Parathyroid adenoma (tissue), 2 donors: ENCODE results near the gene IGFL4.

Experiments used
- H2AFZ ChIP-seq: fragments of 300-600 bp; sonication (generic); one replicate; pipeline ENCODE4 v1.7.0; 2017; ENCODE audit warnings: antibody characterized with exemption, mild to moderate bottlenecking
- H3K27ac ChIP-seq: fragments of 300-600 bp; sonication (generic); one replicate; pipeline ENCODE4 v1.7.0; 2017
- H3K27me3 ChIP-seq: fragments of 300-600 bp; sonication (generic); one replicate; pipeline ENCODE4 v1.7.0; 2017; ENCODE audit warnings: low read length; ENCODE audit not compliant: control insufficient read depth, insufficient read depth
- H3K36me3 ChIP-seq: fragments of 300-600 bp; sonication (generic); one replicate; pipeline ENCODE4 v1.7.0; 2017; ENCODE audit warnings: low read length; ENCODE audit not compliant: control insufficient read depth, insufficient read depth
- H3K4me1 ChIP-seq: fragments of 300-600 bp; sonication (generic); one replicate; pipeline ENCODE4 v1.7.0; 2017; ENCODE audit warnings: control low read depth
- H3K4me2 ChIP-seq: fragments of 300-600 bp; sonication (generic); one replicate; pipeline ENCODE4 v1.7.0; 2017; ENCODE audit warnings: low read length
- H3K4me3 ChIP-seq: fragments of 300-600 bp; sonication (generic); one replicate; pipeline ENCODE4 v1.7.0; 2017; ENCODE audit warnings: low read depth, low read length
- H3K79me2 ChIP-seq: fragments of 300-600 bp; sonication (generic); one replicate; pipeline ENCODE4 v1.7.0; 2017; ENCODE audit warnings: control low read depth
- H3K9ac ChIP-seq: fragments of 300-600 bp; sonication (generic); one replicate; pipeline ENCODE4 v1.7.0; 2017; ENCODE audit warnings: mild to moderate bottlenecking
- H3K9me3 ChIP-seq: fragments of 300-600 bp; sonication (generic); one replicate; pipeline ENCODE4 v1.7.0; 2017; ENCODE audit warnings: low read length; ENCODE audit not compliant: control insufficient read depth
- TF ChIP-seq, protein P1 (sequence below): fragments of 300-600 bp; sonication (generic); IDR thresholded peaks from one replicate; pipeline ENCODE4 v1.7.0; 2017; ENCODE audit warnings: antibody characterized with exemption, mild to moderate bottlenecking
- donor health status: primary hyperparathyroidism.

The IGFL4 gene

DNA sequence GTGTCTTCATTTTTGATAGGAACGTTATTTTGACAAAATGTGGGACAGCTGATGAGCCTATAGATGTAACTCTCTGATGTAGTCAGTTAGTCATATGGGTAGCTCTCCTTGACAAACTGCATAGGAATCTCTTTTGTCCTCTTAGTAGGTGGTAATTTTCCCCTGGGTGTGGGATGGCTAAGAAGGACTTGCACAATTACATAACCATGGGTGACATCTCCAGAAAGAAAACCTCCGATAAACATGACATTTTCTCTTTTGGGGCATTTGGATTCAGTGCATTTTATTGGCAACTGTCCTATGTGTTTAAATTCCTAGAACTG, 41.9 kb upstream of the IGFL4 start:
- H3K4me3 ChIP-seq: no peak overlapping the region
- TF ChIP-seq, protein P1, sequence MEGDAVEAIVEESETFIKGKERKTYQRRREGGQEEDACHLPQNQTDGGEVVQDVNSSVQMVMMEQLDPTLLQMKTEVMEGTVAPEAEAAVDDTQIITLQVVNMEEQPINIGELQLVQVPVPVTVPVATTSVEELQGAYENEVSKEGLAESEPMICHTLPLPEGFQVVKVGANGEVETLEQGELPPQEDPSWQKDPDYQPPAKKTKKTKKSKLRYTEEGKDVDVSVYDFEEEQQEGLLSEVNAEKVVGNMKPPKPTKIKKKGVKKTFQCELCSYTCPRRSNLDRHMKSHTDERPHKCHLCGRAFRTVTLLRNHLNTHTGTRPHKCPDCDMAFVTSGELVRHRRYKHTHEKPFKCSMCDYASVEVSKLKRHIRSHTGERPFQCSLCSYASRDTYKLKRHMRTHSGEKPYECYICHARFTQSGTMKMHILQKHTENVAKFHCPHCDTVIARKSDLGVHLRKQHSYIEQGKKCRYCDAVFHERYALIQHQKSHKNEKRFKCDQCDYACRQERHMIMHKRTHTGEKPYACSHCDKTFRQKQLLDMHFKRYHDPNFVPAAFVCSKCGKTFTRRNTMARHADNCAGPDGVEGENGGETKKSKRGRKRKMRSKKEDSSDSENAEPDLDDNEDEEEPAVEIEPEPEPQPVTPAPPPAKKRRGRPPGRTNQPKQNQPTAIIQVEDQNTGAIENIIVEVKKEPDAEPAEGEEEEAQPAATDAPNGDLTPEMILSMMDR: no peak
- no peaks in the 10 kb centered on the region for H3K27me3 ChIP-seq
- H3K27ac ChIP-seq: no peak overlapping the region
- no peak overlapping the region for H3K4me2 ChIP-seq
- H3K9ac ChIP-seq: no peak overlapping the region
- H3K79me2 ChIP-seq: no peaks in the 10 kb centered on the region
- H3K9me3 ChIP-seq: no peaks in the 10 kb centered on the region
- peaks cover 5% of the 10 kb centered on the region for H3K4me1 ChIP-seq
- no peak overlapping the region for H2AFZ ChIP-seq
- H3K36me3 ChIP-seq: no peaks in the 10 kb centered on the region

DNA sequence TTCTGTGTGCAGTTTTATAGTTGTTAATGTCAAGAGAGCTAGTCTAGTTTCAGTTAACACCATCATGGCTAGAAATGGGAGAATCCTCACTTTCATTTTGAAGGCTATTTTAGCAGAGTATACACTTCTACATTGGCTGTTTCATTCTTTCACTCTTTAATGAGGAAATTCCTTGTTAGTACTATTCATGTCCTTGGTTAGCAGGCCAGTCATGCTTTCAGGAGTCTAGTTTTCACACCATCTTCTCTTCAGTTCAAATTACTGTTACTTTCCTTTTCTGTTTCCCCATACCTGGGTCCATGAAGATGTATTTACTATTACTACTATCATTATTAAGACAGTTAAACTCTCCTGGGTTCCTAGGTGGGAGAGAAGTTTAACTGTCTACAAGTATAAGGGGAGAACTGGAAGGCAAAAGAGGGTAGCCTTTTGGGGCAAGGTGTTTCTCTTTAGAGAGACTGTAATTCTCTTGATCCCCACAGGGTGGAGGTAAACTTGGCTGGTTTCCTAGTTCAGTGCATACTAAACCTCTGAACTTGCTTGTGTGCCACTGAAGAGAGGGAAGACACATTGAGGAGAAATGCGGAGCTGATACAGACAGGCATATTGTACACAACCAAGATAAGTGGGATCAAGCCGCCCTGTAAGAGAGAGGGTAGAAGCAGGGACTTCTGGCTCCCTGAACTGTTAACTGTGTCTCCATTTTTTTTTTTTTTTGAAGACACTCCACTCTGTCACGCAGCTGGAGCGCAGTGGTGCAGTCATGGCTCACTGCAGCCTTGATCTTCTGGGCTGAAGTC, 41.3 kb upstream of the IGFL4 start:
- no peak overlapping the region for H3K4me3 ChIP-seq
- no peak overlapping the region for H3K27ac ChIP-seq
- H2AFZ ChIP-seq: peak overlapping the region; percentile 34
- peak overlapping the region; percentile 9 for H3K4me2 ChIP-seq
- no peak overlapping the region for H3K9ac ChIP-seq
- H3K79me2 ChIP-seq: no peaks in the 10 kb centered on the region
- peaks cover 6% of the 10 kb centered on the region for H3K4me1 ChIP-seq
- no peaks in the 10 kb centered on the region for H3K9me3 ChIP-seq
- H3K27me3 ChIP-seq: no peaks in the 10 kb centered on the region
- H3K36me3 ChIP-seq: no peaks in the 10 kb centered on the region
- TF ChIP-seq, protein P1: peak; percentile 80

DNA sequence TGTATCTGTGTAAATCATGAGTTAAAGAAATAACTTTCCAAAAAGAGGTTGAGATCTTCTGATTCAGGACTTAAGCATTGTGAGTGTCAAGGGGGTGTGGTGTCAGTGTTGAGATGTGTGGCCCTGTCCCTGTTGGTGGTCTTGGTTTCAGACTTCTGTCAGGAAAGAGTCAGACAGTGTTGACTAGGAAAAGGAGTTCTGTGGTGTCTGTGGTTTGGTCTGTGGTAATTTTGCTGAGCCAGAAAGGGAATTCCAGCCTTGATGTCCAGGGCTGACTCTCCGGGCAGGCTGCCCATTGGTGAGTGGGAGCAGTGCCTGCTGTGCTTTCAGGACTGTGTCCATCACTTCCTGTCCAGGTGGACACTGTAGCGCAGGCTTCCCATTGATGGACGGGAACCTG, 39.8 kb upstream of the IGFL4 start:
- Histone ChIP-seq H3K4me1 (peaks cover 6% of the 10 kb centered on the region), H2AFZ (no peak overlapping the region), H3K36me3 (no peaks in the 10 kb centered on the region), H3K9ac (no peak overlapping the region), H3K9me3 (no peaks in the 10 kb centered on the region), H3K27me3 (no peaks in the 10 kb centered on the region), H3K4me2 (no peak overlapping the region), H3K79me2 (no peaks in the 10 kb centered on the region), H3K4me3 (no peak overlapping the region), H3K27ac (no peak overlapping the region)
- TF ChIP-seq, protein P1: no peak

DNA sequence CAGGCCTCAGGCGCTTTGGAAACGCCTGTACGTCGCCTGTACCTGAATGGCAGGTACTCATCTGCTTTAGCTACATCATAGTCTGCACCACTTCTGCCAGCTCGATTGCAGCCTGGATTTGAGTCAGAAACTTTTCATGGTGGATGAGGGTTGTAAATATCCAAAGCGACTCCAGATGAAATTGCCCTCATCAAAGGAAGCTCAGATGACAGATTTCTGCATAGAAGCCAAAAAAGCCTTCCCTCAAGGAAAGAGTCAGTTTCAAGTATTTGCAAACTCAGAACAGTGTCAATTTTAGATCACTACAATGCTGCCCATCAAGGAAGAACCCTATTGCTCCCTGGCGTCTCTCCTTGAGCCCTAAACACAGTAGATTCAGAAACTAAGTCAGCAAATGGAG, 38.8 kb upstream of the IGFL4 start:
- no peak overlapping the region for H3K9ac ChIP-seq
- TF ChIP-seq, protein P1: no peak
- peak overlapping the region; percentile 66 for H3K27ac ChIP-seq
- no peaks in the 10 kb centered on the region for H3K36me3 ChIP-seq
- no peaks in the 10 kb centered on the region for H3K27me3 ChIP-seq
- H3K4me2 ChIP-seq: peak overlapping the region; percentile 51
- H3K4me1 ChIP-seq: peaks cover 6% of the 10 kb centered on the region
- H3K79me2 ChIP-seq: no peaks in the 10 kb centered on the region
- no peaks in the 10 kb centered on the region for H3K9me3 ChIP-seq
- H3K4me3 ChIP-seq: peak overlapping the region; percentile 18
- H2AFZ ChIP-seq: no peak overlapping the region
